NOMO-1 treated with DMSO at 0.1 percent for 48 hours (cell line): ENCODE measurements around the gene CSN1S1.
"Not testable (repeated sequence)": the region's sequence is repeated elsewhere in the genome, so short reads cannot be mapped to it uniquely, and the experiment has no call there.

Experiments
- DNase-seq: peaks from one replicate; lab custom pipeline; 2025; ENCODE audit not compliant: unreplicated experiment; lab: John Stamatoyannopoulos, UW

The CSN1S1 gene, protein sequence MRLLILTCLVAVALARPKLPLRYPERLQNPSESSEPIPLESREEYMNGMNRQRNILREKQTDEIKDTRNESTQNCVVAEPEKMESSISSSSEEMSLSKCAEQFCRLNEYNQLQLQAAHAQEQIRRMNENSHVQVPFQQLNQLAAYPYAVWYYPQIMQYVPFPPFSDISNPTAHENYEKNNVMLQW

DNA sequence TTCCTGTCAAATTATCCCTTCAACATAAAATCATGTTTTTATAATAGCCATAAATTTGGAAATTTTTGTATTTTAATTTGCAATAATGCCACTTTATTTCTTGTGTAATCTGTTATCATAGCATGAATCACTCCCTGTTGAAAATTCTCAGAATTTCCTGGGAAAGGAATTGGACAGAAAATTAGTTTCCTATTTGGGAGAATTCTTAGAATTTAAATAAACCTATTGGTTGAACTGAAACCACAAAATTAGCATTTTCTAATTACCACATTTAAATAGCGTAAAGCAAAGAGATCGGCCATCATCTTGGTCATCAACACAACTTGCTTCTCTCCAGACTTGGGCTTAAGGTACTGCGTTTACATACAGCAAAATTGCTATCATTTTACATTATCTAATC, at the start of gene CSN1S1:
CSN1S1 (plus strand) TSS at position 301 of the 400 bp plus-strand sequence. CDS start 1,488 bp downstream, outside the sequence.
- DNase-seq = no peak

DNA sequence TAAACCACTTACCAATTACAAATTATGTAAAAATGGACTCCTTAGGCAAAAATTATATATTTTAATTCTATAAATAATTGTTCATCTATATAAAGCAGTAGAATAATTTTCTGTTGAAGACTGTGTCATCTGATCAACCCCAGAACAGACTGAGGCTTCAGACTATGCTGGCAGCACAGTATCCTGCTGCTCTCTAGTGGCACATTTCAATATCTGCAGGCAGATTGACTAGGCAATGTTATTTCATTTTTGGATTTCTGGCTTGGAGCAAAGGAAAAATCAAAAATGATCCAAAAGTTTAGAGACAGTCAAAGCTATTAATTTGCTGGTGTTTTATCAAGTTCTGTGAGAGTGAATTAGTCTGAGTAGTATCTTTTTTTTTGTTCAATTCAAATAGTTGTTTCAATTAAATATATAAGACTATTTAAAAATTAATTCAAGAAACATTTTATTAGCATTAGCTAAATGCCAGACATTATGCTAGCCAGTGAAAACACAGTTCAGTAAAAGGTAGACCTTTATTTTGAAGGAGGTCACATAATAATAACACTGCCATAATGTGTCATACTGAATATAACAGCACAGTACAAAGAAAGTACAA, 49.6 kb upstream of the CSN1S1 start:
- DNase-seq = peak; percentile 57

DNA sequence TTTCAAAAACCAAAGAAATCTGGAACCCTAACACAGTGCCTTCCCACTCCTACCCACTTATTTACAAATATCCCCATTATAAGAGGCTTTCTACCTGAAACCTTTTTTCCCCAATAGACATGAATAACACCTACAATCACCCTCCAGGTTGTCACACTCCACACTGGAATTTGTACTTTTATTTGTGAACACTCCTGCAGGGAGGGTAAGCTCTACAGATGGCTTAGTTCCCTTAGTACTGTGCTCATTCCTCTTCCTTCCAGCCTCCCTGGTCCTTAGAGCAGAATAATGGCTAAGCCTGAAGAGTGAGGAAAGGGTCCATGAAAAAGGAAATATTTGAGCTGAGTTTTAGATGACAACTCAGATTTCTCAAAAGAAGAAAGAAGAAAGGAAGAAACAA, 48.7 kb upstream of the CSN1S1 start:
- DNase-seq = no peak

DNA sequence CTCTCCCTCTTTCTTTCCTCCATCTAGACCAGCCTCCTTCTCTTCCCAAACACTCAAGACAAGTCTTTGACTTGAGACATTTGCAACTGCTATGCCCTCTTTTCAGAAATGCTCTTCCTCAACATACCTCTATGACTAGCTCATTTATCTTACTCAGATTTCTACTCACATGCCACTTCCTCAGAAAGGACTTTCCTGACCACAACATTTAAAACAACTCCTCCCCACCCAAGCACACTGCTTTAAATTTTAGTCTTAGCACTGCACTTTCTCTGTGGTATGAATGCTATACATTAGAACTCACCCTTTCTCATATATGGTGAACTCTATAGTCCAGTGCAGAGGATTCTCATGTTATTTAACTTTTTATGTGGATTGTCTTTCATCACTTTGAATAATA, 42.5 kb upstream of the CSN1S1 start:
- no peak for DNase-seq

DNA sequence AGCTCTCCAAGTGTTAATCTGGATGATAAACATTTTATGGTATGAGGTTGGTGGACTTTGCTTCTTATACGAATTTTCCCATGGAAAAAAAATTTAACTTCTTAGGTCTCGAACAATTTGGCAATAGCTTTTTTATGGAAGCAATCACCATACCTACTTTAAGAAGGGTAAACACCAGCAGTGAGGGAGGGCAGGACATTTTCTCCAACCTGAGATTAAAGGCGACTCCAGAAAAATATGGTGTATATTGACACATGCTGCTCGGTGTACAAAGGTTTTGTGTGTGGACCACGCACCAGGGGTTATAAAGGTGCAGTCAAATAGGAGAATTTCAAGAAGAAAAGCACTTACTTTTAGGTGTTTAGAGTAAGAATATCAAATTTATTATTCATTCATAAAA, 36.7 kb upstream of the CSN1S1 start:
- DNase-seq = no peak

DNA sequence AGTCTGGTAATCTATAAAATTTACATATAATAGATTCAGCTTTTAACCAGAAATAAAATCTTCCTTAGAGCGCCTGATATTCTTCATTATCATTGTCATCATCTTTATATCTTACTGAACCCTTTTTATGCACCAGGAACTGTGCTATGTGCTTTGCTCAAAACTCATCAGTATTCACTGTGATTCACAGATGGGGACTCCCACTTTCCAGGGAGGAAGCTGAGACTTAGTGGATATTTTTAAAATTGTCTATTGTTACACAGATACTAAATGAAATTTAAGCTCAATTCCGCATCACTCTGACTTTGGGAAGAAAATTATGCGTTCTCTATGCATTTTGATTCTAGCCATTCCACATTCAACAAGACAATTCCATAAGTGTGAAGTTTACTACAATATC, 36.1 kb upstream of the CSN1S1 start:
- DNase-seq = no peak

DNA sequence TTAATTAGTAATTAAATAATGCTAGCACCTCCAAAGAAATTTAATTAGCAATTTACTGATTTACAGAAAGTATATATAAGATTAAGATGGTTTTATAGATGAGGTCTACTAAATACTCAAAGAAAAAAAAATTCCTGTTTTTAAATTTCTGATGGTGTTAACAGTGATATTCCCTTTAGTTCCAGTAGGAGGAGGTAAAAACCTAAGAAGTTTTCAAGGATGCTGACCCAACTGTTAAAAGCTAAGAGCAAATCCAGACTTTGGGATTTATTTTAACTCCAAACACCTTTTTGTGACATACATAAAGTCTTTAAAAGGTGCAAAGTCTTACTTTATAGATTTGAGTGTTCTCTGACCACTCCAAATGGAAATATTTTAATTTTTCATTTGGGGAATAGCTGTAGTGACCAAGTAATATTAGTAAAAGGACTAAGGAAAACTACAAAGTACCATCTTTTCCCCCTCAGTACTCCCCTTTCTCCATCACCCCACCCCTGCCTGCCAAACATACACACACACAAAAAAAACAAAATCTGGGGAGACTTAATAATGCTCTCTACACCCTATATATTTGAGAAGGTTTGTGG, 34.2 kb upstream of the CSN1S1 start:
- no peak for DNase-seq

DNA sequence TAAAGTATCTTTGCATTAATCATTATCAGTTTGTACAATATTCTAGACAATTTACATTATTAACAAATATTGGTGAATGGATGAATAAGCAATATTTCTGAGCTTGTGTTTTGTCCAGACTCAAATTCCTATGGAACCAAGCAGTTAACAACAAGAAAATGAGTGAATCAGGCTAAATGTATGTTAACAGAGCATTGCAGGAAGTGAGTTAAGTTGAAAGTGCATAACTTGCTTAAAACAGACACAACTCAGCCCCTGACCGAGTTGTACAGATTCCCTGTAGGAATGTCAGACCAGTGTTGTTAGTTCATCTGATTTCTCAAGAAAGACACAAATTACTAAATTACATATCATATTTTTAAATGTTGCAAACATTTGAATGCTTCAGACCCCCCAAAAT, 23.7 kb upstream of the CSN1S1 start:
- DNase-seq = no peak

DNA sequence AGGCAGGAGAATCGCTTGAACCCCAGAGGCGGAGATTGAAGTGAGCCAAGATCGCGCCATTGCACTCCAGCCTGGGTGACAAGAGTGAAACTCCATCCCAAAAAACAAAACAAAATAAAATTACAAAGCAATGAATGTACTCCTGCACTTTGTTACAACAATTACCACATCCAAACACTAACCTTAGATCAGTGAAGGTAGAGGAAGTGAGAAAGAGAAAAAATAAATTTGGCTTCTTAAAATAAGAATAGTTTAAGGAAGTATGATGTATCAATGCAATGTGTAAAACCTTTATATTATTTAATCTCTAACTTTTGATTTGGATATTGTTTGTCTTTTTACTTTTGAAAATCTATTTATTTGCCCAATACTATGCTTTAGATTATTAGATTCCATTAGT, 21.7 kb upstream of the CSN1S1 start:
- peak; percentile 66 for DNase-seq

DNA sequence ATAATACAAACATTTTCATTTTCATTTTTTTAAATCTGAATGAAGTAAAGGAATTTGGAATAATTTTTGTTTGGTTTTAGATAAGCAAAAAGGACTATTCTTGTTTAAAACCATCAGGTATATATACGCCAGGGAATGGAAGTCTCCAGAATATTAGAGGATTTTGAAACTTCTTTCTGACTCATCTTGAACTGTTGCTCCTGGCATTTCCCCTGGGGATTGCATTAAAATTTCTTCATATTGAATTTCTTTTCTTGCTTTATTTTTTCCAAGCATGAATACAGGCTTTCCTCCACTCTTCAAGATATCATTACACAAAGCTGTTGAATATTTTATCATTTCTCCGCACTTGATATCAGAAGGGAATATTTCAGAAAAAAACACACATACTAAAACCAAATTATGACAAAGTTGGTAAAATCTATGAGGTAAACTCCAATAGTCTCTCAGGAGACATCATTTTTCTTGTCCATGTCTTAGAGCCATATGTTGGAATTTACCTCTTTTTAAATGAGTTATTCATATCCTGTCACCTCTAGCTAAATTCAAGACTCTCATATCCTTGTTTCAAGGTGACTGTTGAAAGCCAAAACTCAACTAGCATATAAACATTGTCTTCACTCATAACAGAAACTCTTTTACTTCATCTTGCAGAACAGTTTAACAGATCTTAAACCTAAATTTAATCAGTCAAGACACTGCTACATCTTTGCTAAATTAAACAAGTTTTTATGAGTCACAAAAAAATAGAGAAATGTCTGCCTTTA, 20.7 kb upstream of the CSN1S1 start:
- DNase-seq = peak; percentile 11

DNA sequence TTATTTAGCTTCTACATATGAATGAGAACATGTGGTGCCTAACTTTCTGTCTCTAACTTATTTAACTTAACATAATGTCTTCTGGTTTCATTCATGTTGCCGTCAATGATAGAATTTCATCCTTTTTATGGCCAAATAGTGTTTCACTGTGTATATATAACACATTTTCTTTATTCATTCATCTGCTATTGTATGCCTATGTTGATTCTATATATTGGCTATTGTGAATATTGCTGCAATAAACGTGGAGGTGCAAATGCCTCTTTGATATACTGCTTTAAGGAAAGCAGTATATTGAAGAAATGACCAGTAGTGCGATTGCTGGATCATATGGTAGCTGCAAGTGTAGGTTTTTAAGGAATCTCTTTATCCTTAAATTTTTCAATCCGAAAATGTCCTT, 10.0 kb upstream of the CSN1S1 start:
- DNase-seq = no peak

DNA sequence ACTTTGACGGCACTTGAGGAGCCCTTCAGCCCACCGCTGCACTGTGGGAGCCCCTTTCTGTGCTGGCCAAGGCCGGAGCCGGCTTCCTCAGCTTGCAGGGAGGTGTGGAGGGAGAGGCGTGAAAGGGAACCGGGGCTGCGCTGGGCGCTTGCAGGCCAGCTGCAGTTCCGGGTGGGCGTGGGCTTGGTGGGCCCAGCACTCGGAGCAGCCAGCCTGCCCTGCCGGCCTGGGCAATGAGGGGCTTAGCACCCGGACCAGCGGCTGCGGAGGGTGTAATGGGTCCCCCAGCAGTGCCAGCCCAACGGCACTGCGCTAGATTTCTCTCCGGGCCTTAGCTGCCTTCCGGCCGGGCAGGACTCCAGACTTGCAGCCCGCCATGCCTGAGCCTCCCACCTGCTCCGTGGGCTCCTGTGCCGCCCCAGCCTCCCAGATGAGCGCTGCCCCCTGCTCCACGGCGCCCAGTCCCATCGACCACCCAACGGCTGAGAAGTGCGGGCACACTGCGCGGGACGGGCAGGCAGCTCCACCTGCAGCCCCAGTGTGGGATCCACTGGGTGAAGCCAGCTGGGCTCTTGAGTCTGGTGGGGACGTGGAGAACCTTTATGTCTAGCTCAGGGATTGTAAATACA, 7.0 kb upstream of the CSN1S1 start:
- not testable (repeated sequence) for DNase-seq

DNA sequence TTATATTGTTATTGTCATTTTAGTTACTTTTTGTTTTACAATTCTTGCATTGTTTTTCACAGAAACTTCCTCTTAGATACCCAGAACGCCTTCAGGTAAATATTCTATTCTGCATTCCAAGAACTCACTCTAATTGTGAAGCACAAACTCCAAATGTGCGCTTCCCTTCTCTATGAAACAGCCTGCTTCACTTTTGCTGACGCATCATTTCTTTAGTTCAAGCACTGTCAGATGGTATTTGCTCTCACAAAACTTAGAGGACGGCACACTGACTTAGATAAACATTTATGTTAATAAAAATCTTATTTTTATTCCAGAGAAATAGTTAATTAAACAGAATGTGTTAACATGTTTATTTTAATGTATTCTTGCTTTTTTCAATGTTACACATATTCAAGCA, 3.3 kb downstream of the CSN1S1 start:
- DNase-seq = no peak

DNA sequence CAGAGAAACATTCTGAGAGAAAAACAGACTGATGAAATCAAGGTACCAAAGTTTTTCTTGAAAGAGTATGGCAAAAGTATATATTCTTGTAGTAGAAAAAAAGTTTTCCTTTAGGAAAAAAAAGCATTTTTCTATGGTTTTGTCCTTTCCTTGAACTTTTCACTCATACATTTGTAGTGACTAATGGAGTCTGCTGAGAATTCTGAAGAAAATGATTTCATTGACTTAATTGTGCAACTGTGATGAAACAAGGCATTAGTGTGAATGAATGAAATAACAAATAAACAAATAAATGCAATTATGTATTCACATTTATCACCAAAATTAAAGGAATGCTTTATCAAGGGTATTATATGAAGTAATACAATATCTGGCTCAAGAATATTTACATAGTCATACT, 5.7 kb downstream of the CSN1S1 start:
- no peak for DNase-seq

DNA sequence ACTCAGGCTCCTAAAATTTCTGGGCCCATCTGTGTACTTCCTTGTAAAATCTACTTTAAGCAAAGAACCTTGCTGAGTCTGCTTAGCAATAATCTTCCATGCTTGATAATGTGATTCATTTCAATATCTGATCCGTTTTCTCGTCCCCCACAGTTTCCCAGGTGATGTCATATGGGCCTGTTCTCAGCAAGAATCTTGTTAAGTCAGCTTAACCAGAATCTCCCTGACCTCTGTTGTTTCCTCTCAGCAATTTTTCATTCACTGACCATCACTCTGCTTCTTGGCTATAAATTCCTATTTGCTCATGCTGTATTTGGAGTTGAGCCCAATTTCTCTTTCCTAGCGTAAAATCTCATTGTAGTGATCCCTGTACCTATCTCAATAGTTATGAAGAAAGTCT, 20.7 kb downstream of the CSN1S1 start:
- no peak for DNase-seq

DNA sequence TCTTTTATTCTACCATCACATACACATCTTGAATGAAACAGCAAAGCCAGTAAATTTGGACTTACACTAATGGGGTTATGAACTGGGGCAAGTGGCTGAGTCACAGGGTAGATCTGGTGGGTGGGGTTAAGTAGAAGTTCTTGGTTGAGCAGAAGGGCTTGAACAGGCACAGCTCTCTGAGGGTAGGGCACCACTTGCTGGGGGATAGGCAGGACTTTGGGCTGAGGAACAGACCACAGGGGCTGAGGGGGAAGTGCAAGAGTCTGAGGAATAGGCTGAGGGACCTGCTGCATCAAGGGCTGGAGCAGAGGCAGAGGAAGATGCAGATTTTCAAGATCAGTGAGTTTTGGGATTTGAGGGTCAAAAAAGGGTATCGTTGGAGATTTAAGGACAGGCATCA, 26.3 kb downstream of the CSN1S1 start:
- DNase-seq = no peak

DNA sequence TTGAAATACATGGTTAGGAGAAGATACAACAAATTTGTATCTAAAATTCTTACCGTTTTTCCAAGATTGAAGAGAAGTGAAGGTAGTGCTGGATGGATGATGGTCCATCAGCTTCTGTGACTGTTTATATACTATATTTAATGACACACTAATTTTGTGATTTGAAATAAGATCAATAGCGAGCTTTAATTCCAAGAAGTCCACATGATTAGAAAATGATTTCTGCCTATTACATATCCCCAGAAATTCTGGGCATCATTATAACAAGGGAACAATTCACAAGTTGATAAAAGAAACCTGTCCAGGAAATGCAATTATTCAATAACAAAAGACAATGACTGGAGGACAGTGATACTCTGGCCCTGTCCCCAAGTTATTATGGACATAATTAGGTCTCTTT, 34.8 kb downstream of the CSN1S1 start, which contains the start of gene CSN2:
CSN2 (minus strand) TSS at position 101 of the 400 bp plus-strand sequence. CDS start 4,733 bp downstream, outside the sequence.
- DNase-seq = no peak

DNA sequence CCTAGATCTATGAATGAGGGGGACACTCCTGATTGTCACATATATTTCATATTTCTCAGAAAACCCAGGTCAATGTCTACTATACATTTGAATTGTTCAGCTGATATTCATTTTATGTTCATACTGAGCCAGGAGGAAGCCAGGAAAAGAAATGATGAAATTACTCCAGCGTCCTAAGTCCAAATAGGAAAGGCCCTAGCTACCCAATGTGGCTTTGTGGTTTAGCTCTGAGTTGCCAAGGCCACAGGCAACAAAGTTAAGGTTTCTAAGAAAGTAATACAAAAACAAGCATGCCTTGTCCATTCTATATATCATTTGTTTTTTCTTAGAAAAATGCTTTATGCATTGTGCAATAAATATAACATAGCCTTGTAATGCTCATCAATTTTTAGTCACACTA, 39.2 kb downstream of the CSN1S1 start:
- no peak for DNase-seq

DNA sequence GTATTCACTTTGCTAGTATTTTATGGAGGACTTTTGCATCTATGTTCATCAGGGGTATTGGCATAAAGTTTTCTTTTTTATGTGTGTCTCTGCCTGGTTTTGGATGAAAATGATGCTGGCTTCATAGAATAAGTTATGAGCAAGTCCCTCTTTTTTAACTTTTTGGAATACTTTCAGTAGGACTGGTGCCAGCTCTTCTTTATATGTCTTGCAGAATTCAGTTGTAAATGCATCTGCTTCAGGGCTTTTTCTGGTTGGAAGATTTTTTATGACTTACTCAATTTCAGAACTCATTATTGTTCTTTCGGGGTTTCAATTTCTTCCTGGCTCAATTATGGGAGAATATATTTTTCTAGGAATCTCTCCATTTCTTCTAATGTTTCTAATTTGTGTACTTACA, 43.8 kb downstream of the CSN1S1 start:
- DNase-seq = no peak

DNA sequence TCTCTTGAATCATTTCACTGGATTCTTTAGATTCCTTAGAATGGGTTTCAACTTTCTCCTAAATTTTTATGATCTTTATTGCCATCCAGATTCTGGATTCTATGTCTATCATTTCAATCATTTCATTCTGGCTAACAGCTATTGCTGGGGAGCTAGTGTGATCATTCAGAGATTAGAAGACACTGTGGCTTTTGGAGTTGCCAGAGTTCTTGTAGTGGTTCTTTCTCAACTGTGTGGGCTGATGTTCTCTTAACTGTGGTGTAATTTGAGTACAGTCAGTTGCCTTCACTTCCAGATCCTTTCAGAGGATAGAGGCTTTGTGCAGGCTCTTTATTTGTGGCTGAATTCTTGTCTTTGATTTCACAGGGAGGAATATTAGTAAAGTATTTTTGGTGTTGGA, 46.7 kb downstream of the CSN1S1 start:
- DNase-seq = no peak

DNA sequence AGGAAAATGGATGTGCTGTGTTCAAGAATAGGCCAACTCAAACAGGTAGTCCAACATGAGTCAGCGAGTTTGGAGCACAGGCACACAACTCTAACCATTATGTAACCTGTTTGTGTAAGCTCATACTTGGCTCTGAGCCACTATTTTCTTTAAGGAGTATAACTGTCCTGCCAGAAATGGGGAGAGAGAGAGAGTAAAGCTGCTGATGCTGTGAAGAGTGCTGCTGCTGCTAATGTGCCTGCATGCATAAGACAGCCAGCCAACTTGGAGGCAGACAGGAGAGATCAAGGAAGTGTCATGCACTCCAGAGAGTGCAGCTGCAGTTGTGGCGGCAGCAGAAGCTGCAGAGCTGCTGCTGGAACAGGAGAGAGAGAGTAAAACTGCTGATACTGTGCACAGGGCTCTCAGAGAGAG, 53.2 kb downstream of the CSN1S1 start:
- no peak for DNase-seq
